HG02981 (cell line): ENCODE measurements around the gene DDX52.
A peak's percentile ranks its signal among the peaks of the same experiment; 100 is the strongest.
"Not testable (repeated sequence)": the region's sequence is repeated elsewhere in the genome, so short reads cannot be mapped to it uniquely, and the experiment has no call there.

ENCODE experiments used
- ATAC-seq: cut with Tn5 transposase; IDR thresholded peaks from one replicate; pipeline ENCODE4 v1.9.1; 2021; ENCODE audit warnings: mild to moderate bottlenecking, moderate library complexity; ENCODE audit not compliant: unreplicated experiment

The DDX52 gene, protein sequence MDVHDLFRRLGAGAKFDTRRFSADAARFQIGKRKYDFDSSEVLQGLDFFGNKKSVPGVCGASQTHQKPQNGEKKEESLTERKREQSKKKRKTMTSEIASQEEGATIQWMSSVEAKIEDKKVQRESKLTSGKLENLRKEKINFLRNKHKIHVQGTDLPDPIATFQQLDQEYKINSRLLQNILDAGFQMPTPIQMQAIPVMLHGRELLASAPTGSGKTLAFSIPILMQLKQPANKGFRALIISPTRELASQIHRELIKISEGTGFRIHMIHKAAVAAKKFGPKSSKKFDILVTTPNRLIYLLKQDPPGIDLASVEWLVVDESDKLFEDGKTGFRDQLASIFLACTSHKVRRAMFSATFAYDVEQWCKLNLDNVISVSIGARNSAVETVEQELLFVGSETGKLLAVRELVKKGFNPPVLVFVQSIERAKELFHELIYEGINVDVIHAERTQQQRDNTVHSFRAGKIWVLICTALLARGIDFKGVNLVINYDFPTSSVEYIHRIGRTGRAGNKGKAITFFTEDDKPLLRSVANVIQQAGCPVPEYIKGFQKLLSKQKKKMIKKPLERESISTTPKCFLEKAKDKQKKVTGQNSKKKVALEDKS

DNA sequence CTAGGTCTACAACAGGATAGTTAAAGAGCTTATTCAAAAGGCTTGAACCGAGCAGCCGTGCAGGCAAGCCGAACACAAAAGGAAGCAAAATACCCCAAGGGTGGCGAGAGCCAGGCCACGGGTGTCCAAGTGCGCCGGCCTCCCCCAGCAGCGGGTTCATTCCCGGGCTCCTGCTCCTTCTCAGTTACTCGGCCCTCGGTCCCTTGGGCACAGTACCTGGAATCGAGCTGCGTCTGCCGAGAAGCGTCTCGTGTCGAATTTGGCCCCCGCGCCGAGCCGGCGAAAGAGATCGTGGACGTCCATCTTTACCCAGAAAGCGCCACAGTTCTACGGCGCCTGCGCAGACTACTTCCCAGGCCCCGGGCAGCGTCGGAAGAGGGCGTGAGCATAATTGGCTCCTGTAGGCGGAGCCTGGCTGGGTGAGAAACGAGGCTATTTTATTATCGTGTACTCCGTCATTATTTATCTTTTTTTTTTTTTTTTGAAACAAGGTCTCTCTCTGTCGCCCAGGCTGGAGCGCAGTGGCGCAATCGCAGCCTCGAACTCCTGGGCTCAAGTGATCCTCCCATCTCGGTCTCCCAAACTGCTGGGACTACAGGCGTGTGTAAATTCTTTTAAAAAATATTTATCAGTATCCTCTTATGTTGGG lies at the start of gene DDX52:
DDX52 (minus strand) TSS at position 329 of the 649 bp plus-strand sequence; CDS start at position 303, 26 bp downstream.
- peak; percentile 81 for ATAC-seq

DNA sequence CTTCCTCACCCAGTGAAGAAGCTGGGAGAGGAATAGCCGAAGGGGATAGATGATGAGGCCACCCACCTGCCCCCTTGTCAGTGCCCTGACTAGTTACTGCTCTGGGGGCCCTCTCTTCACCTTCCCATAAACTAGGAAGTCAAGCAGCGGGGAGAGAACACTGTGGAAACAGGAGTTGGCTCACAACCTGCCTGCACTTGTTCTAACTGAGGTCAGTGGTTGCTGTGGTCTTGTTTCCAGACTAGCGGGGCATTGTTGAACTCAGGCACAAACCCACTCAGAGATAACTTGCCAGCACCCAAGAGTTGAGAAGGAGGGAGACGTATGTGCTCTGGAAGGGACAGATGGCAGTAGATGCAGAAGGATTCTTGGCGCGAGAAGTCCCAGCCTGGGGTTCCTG lies 48.6 kb upstream of the DDX52 start:
- ATAC-seq: no peak

DNA sequence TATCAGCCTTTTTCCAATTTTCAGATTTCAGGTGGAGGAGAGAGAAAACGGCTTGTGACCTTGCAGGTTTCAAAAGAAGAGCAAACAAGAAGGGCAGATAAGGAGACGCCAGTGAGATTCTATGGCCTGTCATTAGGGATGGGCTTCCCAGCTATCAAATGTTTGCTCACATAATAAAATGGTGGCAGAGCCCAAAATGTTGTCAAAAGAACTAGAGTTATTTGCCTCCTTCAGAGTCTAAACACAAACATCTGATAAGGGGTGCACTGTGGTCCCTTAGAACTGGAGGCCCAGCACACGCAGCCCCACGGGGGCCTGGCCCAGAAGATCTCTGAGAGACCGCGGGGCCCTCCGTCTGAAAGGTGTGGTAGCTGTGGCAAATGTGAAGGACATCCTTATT lies 46.1 kb upstream of the DDX52 start:
- ATAC-seq: no peak

DNA sequence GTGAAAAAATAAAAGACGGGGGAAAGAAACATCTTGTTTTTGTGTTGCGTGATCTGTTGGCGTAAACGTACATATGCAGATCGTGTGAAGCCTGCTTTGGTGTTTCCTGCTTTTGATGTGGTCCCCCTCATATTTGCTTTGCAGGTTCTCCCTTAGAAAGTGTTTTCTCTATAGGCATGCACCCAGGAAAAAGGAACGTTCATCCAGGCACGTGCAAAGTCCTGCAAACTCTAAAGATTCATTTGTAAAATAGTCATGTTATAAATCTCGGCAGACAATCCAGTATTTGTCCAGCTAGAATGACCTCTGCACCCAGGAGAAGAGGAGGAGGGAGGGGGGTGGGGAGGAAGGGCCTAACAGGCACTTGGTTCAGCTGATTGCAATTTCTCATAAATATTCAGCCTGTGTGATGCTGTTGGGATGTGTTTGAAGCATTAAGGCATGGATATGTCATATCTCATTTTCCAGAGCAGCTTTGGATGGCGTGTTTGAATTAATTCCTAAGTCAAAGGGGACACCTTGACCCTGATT lies 40.3 kb upstream of the DDX52 start:
- no peak for ATAC-seq

DNA sequence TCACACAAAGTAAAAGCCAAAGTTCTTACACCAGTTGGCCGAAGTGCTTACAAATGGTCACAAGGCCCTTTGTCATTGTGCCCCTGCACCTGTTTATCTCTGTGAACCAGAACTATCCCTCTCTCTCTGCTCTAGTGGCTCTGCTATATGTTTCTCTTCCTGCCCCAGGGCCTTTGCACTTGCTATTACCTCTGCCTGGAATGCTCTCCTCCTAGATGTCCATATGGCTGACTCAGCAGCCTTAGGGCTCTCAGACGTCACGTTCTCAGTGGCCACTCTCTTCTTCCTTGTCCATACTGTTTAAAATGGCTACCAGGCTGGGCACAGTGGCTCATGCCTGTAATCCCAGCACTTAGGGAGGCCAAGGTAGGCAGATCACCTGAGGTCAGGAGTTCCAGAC lies 38.8 kb upstream of the DDX52 start:
- no peak for ATAC-seq

DNA sequence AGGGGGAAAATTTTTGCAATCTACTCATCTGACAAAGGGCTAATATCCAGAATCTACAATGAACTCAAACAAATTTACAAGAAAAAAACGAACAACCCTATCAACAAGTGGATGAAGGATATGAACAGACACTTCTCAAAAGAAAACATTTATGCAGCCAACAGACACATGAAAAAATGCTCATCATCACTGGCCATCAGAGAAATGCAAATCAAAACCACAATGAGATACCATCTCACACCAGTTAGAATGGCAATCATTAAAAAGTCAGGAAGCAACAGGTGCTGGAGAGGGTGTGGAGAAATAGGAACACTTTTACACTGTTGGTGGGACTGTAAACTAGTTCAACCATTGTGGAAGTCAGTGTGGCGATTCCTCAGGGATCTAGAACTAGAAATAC lies 36.7 kb upstream of the DDX52 start:
- not testable (repeated sequence) for ATAC-seq

DNA sequence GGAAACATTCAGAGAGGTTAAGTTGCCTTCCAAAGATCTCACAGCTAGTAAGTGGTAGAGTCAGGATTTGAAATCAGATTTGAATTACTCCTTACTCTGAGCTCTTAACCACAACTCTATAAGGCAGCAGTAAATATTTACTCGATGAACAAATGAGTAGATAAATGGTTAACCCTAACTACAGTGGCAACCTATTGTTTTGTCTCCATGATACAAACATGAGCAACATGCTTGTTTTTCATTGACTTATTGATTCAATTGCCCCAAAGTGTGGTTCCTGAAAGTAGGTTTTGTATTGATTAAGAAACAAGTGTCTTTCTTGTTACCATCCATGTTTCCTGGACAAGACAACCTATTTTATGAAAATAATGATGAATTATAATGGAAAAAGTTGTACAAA lies 34.8 kb upstream of the DDX52 start:
- ATAC-seq: no peak

DNA sequence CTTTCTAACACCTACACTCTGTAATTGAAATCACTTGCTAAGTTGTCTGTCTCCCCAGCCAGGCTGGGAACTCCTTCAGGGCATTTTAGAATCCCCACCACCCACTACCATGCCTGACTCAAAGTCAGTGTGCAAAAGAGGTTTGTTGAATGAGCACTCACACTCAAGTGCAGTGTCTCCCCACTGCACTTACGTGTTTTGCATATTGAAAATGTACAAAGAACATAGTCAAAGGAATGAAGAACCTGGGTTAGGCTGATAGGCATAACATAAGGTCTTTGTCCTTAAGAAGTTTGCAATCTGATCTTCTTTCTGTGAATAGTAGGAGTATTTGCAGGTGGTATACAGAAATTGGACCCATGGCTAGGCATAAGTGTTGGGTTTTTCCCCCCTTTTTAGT lies 33.8 kb upstream of the DDX52 start:
- no peak for ATAC-seq

DNA sequence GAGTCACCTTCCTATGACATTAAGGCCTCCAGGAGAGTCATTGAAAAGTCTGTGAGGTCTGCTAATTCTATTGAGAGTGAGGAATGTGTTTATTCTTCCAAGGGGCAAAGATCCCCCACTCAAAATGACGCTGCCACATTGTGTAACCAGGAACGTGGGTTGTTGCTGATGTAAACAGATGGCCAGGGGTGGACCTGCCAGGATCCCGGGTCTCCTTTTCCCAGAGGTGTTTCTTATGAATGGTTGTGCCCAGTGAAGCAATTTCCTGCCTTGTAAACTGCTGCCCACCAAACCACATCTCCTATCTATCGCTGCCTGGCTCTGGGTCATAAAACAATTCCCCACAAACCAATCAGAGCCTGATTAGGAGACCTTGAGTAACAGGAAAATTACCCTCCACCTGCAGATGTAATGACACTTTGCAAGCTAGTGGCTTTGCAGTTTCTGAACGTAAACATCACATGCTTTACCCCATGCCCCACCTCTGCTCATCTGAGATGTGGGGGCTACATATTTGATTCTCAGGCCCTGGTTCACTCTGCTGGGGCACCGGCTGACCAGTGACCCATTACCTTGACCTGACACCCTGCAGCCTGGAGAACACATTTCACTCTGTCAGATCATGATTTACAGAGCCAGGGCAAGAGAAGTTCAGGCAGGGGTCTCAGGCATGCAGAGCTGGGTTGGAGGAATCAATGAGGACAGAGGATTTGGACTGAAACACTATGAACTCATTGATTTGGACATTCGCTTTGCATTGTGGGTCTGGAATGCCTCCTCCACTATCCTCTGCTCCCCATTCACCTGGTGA lies 33.1 kb upstream of the DDX52 start:
- no peak for ATAC-seq

DNA sequence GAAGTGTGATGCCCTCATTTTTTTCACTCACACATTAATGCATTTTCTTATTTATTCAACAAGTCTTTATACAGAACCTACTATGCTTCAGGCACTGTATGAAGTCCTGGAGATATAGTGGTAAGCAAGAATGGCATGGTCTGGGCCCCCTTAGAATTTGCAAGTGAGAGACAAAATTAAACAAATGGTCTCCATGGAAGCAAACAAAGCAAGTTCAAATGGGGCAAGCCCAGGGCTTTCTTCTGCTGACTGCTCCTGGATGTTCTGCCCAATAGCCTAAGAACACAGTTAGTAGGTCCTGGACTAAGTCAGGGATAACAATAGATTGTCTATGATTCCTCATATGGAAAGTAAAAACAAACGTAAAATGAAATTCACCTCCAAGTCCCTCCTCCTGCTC lies 31.3 kb upstream of the DDX52 start:
- ATAC-seq: no peak

DNA sequence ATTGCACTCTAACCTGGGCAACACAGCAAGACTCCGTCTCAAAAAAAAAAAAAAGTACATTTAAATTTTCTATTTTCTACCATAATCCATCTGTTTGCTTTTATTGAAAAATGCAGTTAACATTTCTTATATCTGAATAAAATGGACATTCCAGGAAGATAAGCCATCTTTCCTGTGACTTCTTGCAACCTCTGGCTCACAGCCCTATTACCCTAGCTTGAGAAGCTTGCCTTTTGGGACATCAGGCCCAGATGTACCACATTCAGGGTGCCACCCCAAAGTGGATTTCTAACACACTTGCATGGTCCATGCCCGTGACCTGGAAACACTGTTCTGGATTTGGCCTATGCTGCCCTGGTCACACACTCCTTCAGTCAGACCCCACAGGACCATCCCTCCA lies 30.1 kb upstream of the DDX52 start:
- ATAC-seq: no peak

DNA sequence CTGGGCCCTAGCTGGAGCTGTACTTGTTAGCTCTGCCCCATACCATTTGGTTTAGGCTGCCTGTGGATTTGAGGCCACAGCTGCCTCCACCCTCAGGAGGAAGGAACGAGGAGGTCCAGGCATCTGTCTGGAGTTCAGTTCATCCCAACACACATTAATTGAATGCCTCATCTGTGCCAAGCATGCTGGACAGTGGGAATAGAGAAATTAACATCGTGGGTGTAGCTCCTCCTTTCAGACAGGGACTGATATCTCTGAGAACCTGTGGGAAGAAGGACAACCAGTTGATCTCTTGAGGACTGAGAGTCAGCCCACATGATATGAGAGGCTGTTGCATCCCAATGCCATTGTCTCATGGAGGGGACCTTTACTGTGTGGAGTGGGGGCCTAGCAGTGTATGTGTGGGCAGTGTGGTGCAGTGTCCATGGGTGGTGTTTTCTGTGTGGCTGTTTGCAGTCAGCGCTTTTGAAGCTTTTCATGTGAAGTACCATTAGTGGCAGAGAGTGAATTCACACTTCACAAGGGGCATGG lies 29.4 kb upstream of the DDX52 start:
- ATAC-seq: no peak

DNA sequence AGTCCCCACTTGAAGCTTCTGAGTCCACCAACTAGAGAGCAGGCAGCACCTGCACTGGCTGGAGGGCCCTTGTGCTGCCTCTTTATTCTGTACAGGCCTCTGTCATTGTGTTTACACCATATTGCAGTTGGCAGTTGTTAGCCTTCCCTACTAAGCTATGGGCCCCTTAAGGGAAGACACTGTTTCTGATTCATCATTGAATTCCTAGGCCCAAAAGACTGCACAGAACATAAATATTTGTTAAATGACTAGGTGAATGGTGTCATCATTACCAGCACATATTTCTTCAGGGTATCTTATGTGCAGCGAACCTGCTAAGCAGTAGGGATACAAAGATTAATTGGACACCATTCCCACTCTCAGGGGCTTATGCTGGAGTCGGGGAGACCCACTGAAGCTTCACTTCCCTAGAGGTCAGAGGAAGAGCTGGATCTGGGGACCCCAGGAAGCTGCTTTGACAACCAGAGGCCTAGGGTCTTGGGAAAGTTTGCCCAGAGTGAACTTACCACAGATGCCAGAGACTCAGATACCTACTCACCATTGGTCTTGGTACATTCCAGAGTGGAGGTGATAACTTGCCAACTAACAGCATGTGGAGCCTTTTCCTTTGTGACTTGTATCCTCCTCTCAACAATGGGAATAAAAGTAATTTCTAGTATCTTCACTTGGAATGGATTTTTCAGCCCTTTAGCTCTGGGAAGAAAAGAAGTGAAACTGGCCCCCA lies 28.7 kb upstream of the DDX52 start:
- no peak for ATAC-seq

DNA sequence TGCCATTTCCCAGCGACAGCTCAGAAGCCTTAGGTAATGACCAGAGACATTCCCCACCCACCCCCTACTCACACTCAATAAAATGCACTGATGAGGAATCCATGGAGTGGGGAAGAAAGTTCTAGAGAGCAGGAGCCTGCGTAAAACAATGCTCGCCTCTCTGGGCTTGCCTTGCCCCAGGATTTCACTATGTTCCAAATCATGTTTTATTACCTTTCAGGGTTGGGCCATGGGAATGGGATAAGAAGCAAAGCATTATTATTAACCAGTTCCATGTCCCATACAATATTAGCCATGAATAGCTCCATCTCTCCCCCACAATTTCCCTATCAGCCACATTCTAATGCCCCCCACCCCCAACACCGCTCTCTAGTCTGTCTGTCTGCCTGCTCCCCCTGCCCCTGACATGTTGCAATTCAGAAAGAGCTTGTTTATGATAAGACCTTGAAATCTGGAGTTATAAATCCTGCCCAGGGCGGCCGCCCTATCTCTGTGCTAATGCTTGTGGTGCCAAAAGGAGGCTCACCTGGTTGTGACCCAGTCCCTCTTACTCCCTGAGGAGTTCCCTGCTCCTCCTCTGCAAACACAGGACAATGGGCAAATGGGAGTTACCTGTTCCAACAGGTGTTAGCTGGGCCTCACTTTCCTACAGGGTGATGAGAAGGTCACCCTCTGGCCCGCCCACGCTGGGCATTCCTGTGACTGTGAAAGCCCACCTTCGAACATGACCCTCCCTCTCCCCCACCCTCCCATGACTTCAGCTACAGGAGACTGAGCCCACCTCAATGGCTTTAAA lies 28.0 kb upstream of the DDX52 start:
- ATAC-seq: no peak

DNA sequence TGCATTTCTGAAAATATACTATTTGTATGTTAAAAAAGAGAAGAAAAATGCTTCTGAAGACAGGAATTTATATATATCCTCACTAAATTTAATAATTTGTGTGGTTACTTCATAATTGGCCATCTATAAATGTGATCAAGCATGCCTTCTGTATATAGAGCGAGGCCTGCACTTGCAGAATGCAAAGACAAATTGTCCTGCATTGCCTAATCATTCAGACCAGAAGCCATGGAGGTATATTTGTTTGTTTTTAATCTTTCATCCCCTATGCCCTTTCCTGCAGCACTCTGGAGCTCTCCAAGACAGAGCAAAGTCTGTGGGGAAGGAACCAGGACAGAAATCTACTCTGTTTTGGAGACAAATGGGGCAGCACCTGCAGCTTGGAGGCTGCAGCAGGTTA lies 23.8 kb upstream of the DDX52 start:
- ATAC-seq: no peak

DNA sequence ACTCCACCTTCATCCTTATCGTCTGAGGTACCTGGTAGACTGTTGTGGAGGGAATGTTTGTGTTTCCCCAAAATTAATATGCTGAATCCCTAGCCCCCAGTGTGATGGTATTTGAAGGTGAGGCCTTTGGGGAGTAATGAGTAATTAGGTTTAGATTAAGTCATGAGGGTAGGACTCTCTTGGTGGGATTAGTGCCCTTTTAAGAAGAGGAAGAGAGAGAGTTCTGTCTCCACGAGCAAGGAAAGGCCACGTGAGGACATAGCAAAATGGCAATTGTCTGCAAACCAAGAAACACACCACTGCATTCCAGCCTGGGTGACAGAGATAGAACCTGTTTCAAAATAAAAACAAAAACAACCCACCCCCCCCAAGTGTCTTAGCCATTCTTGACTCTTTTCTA lies 21.0 kb upstream of the DDX52 start:
- ATAC-seq: no peak

DNA sequence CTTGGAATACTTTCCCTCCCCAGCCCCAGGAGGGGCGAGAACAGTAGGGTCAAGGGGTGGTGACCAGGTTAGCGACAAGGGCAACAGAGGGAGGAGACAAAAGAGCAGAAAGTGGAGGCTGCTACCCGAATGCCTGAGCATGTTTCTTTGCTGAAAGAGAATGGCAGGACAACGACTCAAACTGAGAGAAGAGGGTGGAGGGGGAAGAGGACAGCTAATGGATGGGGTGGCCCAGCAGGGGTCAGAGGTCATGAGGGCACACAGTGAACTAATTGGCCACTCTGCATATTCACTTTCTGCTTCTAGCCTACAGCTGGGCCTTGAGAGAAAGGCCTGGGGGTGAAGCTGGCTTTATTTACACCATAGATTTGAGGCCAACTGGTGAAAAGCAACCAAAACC lies 19.1 kb upstream of the DDX52 start:
- no peak for ATAC-seq

DNA sequence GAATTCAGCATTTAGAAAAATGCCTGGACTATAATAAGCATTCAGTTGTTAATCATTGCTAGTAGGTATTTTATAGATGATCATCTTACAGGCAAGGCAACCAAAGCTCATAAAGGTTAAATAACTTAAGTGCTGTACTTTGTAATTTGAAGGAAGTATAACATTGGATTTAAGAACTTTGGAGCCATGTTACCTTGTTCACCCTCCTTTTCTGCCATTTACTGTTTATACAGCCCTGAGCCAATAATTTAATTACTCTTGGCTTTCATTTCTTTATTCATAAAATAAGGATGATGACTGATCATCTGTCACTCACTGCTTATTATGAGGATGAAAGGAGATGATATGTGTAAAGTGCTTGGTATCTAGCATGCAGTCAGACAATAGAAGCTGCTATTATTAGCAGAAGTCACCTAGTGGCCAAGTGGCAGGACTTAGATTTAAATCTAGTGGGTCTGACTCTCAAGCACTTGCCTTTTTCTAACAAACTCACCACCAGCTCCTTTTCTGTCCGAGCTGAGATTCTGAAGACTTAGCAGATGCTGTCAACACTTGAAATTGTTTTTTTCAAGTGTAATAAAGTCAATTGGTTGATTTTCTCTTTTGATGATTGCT lies 18.3 kb upstream of the DDX52 start:
- ATAC-seq: no peak

DNA sequence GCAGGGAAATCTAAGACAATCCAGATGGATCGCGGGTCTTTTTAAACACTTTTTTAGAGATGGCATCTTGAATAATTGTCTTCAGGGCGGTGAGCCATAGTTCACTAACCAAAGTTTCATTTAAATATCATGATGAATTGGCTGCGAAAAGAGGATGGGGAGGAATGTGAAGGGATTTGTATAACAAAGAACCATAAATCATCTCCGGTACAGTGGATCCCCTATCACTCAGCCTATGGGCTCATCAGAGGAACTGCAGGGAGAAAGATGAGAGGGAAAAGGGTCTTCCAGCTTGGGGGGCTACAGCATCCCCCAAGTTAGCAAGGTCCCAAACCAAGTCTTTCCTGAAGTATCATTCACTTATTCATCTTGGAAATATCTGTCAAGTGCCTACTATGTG lies 16.7 kb upstream of the DDX52 start:
- no peak for ATAC-seq
